GM21737 (cell line): Measurements from ENCODE around the gene TXLNA.
A peak's percentile ranks its signal among the peaks of the same experiment; 100 is the strongest.

Experiments used
- ATAC-seq: cut with Tn5 transposase; IDR thresholded peaks from one replicate; pipeline ENCODE4 v1.9.1; 2021; ENCODE audit warnings: mild to moderate bottlenecking, moderate library complexity; ENCODE audit not compliant: unreplicated experiment

Gene TXLNA

DNA sequence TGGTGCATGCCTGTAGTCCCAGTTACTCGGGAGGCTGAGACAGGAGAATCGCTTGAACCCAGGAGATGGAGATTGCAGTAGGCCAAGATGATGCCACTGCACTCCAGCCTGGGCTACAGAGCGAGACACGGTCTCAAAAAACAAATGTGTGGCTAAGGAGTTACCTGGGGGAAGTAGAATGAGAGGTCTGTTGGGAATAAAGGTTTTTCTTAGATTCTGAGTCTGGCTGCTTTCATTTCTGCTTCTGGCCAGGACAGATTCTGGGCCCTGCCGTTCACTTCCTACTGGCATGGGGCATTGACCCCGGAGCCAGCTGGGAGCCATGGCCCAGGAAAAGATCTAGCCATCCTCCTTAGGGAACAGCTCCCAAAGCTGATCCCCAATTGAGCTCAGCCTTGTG, 29.0 kb downstream of the TXLNA start:
- ATAC-seq, result no peak

- no peak for ATAC-seq
Measured at GRCh38 chr1:32208891-32209328, 29.4 kb downstream of the TXLNA start, which contains the start of gene DCDC2B. DCDC2B (plus strand) TSS chr1:32209089; CDS start chr1:32209094, 5 bp downstream.

- ATAC-seq, result no peak
Measured at GRCh38 chr1:32215629-32216480, 36.4 kb downstream of the TXLNA start.

GRCh38 chr1:32216566-32216965, 37.1 kb downstream of the TXLNA start:
- ATAC-seq, result no peak

- ATAC-seq, result no peak
Measured at GRCh38 chr1:32219022-32219421, 39.5 kb downstream of the TXLNA start.

DNA sequence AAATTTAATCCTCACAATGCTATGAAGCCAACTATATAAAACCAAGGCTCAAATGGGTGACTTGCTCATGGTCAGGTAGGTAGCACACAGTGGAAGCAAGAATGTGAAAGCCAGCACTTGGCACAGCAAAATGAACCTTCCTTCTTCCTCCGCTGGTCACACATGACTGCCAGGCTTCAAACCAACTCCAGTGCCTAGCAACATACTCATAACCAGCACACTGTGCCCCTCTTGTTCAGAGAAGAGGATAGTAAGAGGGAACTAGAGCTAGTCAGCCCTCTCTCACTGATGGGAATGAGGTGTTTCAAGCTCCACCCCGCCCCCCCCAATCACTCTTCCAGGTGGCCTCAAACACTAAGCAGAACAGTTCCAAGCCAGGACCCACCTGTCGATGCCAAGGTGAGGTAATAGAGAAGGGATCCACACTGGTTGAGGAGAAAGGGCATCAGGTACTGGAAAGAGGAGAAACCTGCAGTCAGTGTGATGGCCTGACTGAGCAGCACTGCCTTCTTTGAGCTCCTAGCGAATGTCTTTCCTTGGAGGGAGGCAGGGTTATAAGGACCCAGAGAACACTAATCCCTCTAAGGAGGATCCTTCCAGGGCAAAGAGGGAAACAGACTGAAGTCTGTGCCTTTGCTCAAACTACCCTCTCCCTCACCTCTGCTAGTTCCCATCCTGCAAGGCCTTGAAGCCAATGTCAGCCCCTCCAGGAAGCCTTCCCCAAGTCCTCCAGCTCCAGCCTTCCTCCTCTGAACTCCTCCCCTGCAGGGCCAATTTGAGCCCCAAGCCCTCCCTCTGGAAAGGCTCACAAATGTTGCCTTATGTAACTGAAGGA, 41.5 kb downstream of the TXLNA start:
- no peak for ATAC-seq

DNA sequence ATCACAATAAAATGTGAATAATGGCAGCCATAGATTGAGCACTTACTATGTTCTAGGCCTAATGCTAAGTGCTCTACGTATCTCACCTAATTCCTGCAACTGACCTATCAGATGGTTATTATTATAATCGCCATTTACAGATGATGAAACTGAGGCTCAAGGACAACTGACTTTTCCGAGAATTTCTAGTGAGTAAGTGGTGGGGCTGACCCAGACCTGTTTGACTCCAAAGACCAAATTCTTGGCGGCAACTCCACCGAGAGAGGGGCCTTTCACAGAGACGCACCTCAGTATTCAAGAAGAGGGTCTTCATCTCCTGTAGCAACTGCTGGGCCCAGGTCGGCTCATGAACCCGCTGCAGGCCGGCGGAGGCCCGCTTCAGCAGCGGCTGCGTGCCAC, 42.1 kb downstream of the TXLNA start:
- no peak for ATAC-seq

- peak; percentile 83 for ATAC-seq
Measured at GRCh38 chr1:32221980-32222755, 42.7 kb downstream of the TXLNA start, which contains the start of the genes EIF3I and TMEM234. EIF3I (plus strand) TSS chr1:32222407; CDS start chr1:32222442, 35 bp downstream. TMEM234 (minus strand) TSS chr1:32222353; CDS start chr1:32222322, 31 bp downstream.

- ATAC-seq, result no peak
Measured at GRCh38 chr1:32223683-32224082, 44.2 kb downstream of the TXLNA start.

- no peak for ATAC-seq
Measured at GRCh38 chr1:32224285-32224684, 44.8 kb downstream of the TXLNA start.

- ATAC-seq, result no peak
Measured at GRCh38 chr1:32228771-32229170, 49.3 kb downstream of the TXLNA start.

DNA sequence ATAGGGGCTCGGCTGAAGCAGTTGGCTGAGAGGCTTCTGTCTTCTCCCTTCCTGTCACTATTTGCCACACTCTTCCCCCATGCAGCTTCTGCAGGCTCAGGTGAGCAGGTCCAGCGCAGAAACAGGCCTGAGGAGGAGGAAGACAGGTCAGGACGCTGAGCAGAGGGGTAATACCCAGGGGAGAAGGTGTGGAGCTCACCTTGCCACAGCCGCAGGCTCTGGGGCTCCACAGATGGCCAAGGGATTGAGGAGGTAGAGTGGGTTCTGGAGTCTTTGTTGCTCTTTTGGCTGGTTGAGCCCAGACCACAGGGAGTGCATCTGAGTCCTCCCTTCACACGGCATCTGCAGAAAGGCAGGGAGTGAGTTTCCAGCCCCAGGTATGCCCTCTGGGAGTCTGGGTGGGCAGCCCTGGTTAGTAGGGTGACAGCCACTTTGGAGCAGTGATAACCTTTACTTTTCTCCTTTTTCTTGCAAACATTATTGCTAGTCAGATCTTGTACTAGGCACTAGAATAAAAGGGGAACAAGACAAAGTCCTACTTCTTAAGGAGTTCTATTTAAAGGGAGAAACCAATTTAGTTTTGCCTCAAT, 52.5 kb downstream of the TXLNA start:
- no peak for ATAC-seq

DNA sequence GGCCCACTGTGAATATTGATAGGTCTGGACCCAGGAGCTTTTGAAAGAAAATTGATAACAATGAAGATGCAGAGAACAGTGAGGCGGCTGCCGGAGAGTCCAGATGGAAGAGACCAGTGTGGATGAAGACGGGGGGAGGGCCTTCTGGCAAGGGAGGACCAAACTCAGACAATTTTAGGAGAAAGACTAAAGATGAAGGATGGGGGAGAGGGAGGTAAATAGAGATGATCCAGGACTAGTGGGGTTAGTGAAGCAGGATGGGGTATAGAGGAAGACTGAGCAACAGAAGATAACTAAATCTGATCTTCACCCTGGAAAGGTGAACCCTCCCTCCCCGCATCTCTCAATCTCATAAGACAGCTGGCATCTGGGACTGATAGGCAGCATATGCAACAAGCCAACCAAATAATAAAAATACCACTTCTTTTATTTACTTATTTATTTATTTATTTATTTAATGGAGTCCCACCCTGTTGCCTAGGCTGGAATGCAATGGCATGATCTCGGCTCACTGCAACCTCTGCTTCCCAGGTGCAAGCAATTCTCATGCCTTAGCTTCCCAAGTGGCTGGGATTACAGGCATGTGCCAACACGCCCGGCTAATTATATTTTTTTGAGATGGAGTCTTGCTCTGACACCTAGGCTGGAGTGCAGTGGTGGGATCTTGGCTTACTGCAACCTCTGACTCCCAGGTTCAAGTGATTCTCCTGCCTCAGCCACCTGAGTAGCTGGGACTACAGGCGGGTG, 53.3 kb downstream of the TXLNA start:
- no peak for ATAC-seq

- no peak for ATAC-seq
Measured at GRCh38 chr1:32234792-32235191, 55.3 kb downstream of the TXLNA start.

DNA sequence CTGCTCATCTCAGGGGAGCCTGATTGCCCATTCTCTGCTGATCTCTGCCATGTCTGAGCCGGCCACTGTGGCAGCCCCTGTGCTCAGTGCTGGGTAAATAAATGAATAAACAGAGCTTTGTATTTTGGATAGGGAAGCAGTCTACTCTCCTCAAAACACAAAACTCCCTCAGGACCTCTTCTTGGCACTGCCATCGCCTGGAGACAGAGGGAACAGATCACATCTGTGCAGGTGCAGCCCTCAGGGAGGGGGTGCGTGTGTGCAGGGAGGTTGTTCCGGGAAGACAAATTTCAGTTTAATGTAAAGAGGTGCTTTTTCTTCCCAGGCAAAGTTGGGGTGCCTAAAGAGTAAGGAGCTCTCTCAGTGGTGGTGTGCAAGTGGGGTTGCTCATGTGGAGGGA, 59.9 kb downstream of the TXLNA start:
- ATAC-seq, result no peak

- no peak for ATAC-seq
Measured at GRCh38 chr1:32239790-32240139, 60.3 kb downstream of the TXLNA start.

DNA sequence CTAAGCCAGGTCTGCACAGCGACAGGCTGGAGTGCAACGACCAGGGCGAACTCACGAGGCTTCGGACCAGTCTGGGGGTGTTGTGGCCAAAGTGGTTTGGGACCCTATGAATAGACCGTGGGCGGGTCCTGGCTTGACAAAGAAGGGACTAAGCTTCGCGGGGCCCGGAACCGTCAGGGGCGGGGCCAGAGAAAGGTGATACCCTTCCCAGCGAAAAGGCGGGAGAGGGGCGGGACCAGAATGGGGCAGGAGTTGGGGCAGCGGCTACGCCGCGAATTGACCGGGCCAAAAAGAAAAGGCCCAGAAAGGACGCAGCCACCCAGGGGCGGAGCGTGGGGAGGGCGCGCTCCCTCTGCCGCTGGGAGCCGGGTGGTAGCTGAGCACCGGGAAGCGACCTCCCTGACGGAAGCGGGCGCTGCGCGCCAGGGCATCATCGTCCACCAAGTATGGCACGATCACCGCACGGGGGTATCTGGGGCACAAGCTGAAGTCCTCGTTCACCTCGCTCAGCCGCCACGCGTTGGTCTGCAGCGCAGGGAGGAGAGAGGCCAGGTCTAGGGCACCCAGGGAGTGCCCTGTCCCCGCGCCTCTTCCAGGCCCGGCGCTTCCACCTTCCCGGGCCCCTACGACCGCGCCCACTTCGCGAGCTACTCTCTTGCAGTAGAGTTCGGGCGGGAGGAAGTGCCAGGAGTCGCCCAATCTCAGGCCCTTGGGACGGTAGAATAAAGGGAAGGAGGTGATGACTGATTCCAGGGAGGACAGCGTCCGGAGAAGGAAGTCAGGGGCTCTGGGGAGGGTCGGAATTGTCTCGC, 60.9 kb downstream of the TXLNA start:
- ATAC-seq, result no peak

- no peak for ATAC-seq
Measured at GRCh38 chr1:32241001-32241763, 61.7 kb downstream of the TXLNA start.
